IPS-15b (cell line): Measurements from ENCODE around the gene JAK2.

Source experiments
- H3K27me3 ChIP-seq: one replicate; pipeline ENCODE4 v1.6.1; 2013; ENCODE audit warnings: low read length; ENCODE audit not compliant: control insufficient read depth, insufficient read depth
- H3K36me3 ChIP-seq: one replicate; pipeline ENCODE4 v1.6.1; 2013; ENCODE audit warnings: low read length; ENCODE audit not compliant: control insufficient read depth, insufficient read depth
- H3K4me1 ChIP-seq: one replicate; pipeline ENCODE4 v1.6.1; 2013; ENCODE audit warnings: mild to moderate bottlenecking, low read length; ENCODE audit not compliant: control insufficient read depth, insufficient read depth
- H3K4me3 ChIP-seq: one replicate; pipeline ENCODE4 v1.5.1; 2013; ENCODE audit warnings: low read depth, low read length
- H3K9ac ChIP-seq: one replicate; pipeline ENCODE4 v1.6.1; 2013; ENCODE audit warnings: low read depth, mild to moderate bottlenecking, low read length
- H3K9me3 ChIP-seq: one replicate; pipeline ENCODE4 v1.6.1; 2013; ENCODE audit warnings: mild to moderate bottlenecking, low read length; ENCODE audit not compliant: control insufficient read depth, insufficient read depth

JAK2 gene

DNA sequence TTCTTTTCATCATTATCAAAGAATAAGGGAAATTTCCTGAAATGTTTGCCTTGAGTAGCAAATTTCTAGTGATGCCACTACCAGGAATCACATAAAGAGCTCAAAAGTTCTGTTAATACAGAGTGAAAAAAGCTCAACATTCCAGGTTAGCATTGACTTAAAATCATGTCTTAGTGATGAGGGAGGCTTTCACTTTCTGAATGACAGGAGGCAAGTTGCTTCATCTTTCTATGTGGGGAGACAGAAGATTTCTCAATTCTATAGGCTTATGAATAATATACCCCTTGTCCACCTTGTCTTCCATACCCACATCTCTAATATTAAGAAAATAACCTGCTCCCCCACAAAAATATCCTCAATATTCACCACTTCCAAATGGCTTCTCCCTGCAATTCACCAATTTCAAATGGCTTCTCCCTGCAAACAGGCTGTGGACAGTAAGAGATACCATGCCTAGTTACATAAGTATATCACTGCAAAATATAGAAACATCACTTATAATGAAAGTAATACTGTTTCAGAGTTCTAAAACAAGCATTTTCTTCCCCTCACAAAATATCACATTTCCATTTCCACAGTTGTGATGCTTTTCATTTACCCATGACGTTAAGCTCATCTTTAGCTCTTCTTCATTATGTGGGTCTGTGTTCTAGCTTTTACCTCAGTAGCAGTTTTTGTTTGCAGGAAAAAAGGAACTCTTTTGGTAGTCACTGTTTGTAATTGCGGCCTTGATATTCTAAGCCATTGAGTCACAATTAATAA, 2.2 kb upstream of the JAK2 start:
- Histone ChIP-seq H3K4me3 (no peak overlapping the region), H3K9me3 (no peaks in the 10 kb centered on the region), H3K36me3 (no peaks in the 10 kb centered on the region), H3K9ac (no peak overlapping the region), H3K4me1 (peaks cover 10% of the 10 kb centered on the region), H3K27me3 (peaks cover 15% of the 10 kb centered on the region)

GRCh38 chr9:4983601-4984165, 1.4 kb upstream of the JAK2 start:
- H3K27me3 ChIP-seq, result peaks cover 15% of the 10 kb centered on the region
- peaks cover 10% of the 10 kb centered on the region for H3K4me1 ChIP-seq
- no peaks in the 10 kb centered on the region for H3K9me3 ChIP-seq
- peak overlapping the region; percentile 75 for H3K4me3 ChIP-seq
- H3K9ac ChIP-seq, result no peak overlapping the region
- H3K36me3 ChIP-seq, result no peaks in the 10 kb centered on the region

- Histone ChIP-seq H3K9ac (peak overlapping the region; percentile 58), H3K4me1 (peaks cover 10% of the 10 kb centered on the region), H3K36me3 (no peaks in the 10 kb centered on the region), H3K27me3 (peaks cover 15% of the 10 kb centered on the region), H3K4me3 (peak overlapping the region; percentile 75), H3K9me3 (no peaks in the 10 kb centered on the region)
These were observed 876 bp upstream of the JAK2 start for GRCh38 chr9:4984171-4984620.

DNA sequence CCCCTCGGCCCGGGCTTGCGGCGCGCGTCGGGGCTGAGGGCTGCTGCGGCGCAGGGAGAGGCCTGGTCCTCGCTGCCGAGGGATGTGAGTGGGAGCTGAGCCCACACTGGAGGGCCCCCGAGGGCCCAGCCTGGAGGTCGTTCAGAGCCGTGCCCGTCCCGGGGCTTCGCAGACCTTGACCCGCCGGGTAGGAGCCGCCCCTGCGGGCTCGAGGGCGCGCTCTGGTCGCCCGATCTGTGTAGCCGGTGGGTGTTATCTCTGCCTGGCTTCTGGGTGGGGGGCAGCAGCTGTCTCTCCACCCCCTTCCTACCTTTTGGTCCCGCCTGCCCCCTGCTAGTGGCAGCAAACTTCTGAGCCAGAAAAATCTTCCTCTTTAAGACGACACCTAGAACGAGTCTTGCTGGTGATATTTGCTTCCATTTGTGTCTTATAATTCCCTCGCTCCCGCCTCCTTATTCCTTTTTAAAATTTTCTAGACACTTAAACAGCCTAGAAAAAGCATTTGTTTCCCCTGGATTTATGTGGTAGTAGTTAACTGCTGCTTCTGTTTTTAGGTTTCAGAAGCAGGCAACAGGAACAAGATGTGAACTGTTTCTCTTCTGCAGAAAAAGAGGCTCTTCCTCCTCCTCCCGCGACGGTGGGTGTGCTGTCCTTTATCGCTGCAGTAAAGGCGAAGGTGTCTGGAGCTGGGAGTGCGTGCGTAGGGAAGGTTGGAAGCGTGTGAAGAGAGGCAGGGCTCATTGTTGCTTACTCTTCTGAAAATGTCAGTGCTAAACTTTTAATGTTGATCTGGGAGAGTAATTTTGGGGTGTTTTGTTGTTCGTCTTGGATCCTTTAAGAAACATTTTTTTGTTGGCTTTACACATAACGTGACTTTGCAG, 554 bp downstream of the JAK2 start:
- H3K9me3 ChIP-seq, result no peaks in the 10 kb centered on the region
- peak overlapping the region; percentile 58 for H3K9ac ChIP-seq
- H3K27me3 ChIP-seq, result peaks cover 15% of the 10 kb centered on the region
- H3K36me3 ChIP-seq, result no peaks in the 10 kb centered on the region
- H3K4me1 ChIP-seq, result peaks cover 10% of the 10 kb centered on the region
- H3K4me3 ChIP-seq, result peak overlapping the region; percentile 75

DNA sequence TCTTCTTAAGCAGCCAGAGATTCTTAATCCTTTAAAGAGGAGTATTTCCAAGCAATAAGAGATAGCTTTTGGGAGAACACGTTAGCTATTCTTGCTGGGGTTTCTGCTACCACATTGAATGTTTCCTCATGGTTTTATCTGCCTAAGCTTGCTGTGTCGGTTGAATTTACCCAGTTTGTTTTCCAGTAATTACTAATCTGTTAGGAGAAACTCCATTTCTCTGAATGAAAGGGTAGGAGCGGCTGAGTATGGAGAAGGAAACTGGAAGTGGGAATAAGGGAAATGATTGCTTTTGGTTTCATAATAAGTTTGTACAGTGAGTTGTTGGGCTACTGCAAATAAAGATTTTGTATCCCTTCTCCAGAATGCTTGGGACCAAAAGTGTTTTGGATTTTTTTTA, 1.2 kb downstream of the JAK2 start:
- no peak overlapping the region for H3K9ac ChIP-seq
- H3K4me3 ChIP-seq, result peak overlapping the region; percentile 75
- no peaks in the 10 kb centered on the region for H3K9me3 ChIP-seq
- H3K27me3 ChIP-seq, result peaks cover 15% of the 10 kb centered on the region
- no peaks in the 10 kb centered on the region for H3K36me3 ChIP-seq
- peaks cover 10% of the 10 kb centered on the region for H3K4me1 ChIP-seq

GRCh38 chr9:4986783-4987182, 1.7 kb downstream of the JAK2 start:
- no peaks in the 10 kb centered on the region for H3K36me3 ChIP-seq
- H3K9ac ChIP-seq, result no peak overlapping the region
- peaks cover 10% of the 10 kb centered on the region for H3K4me1 ChIP-seq
- H3K9me3 ChIP-seq, result no peaks in the 10 kb centered on the region
- peaks cover 15% of the 10 kb centered on the region for H3K27me3 ChIP-seq
- no peak overlapping the region for H3K4me3 ChIP-seq

- no peak overlapping the region for H3K9ac ChIP-seq
- no peak overlapping the region for H3K4me3 ChIP-seq
- H3K4me1 ChIP-seq, result peaks cover 10% of the 10 kb centered on the region
- H3K36me3 ChIP-seq, result no peaks in the 10 kb centered on the region
- peaks cover 15% of the 10 kb centered on the region for H3K27me3 ChIP-seq
- no peaks in the 10 kb centered on the region for H3K9me3 ChIP-seq
These were observed 2.9 kb downstream of the JAK2 start for GRCh38 chr9:4987961-4988421.

DNA sequence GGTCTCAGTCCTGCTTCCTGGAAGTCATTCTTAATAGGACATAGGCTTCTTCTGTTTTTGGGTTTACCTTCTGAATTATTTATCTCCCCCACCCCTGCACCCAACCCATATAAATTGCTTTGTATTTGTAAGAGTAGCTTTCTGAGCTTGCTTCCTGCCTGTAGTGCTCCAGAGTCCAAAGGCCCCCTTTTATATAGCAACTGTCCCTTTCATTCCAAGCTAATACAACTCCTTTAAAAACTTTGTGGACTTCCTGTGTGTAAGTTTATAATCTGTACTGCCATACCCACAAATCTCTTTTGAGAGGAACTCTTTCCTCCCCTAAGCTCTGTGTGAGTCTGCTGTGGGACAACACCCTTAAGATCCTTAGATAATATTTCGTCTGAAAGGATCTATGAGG, 7.8 kb downstream of the JAK2 start:
- H3K9ac ChIP-seq, result no peak overlapping the region
- H3K9me3 ChIP-seq, result no peaks in the 10 kb centered on the region
- H3K36me3 ChIP-seq, result no peaks in the 10 kb centered on the region
- H3K4me1 ChIP-seq, result peaks cover 4% of the 10 kb centered on the region
- no peak overlapping the region for H3K4me3 ChIP-seq
- H3K27me3 ChIP-seq, result no peaks in the 10 kb centered on the region

DNA sequence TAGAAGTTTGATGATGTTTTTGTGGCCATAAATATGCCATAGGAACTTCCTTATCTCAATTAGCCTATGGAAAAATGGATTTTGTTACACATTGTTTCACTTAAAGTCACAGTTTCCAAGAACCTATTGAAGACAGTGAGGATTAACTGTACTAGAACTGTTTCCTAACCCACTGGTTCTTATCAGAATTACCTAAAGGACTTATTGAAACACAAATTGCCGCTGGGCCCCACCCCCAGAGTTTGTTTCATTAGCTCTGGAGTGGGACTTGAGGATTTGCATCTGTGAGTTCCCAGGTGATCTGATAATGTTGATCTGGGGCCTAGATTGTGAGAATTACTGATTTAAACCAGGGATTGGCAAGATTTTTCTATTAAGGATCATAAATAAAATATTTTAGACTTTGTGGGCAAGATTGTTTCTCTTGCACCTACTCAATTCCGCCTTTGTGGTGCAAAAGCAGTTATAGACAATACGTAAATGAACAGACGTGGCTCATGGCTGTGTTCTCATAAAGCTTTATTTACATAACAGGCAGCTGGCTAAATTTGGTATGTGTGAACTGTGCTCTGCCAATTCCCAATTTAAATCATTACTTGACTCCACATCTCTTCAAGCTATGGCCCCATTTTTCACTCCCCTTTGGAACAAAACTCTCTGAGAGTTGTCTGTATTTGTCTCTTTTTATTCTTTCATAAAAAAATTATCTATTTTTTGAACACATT, 9.3 kb downstream of the JAK2 start:
- no peak overlapping the region for H3K9ac ChIP-seq
- no peaks in the 10 kb centered on the region for H3K9me3 ChIP-seq
- no peaks in the 10 kb centered on the region for H3K36me3 ChIP-seq
- no peak overlapping the region for H3K4me3 ChIP-seq
- no peaks in the 10 kb centered on the region for H3K27me3 ChIP-seq
- peaks cover 4% of the 10 kb centered on the region for H3K4me1 ChIP-seq

- H3K4me1 ChIP-seq, result peaks cover 12% of the 10 kb centered on the region
- no peak overlapping the region for H3K4me3 ChIP-seq
- H3K36me3 ChIP-seq, result no peaks in the 10 kb centered on the region
These were observed 12.1 kb downstream of the JAK2 start for GRCh38 chr9:4997196-4997595.

GRCh38 chr9:4997631-4998030, 12.6 kb downstream of the JAK2 start:
- H3K9ac ChIP-seq, result no peak overlapping the region
- no peak overlapping the region for H3K4me3 ChIP-seq
- peaks cover 12% of the 10 kb centered on the region for H3K4me1 ChIP-seq
- no peaks in the 10 kb centered on the region for H3K36me3 ChIP-seq
- H3K9me3 ChIP-seq, result no peaks in the 10 kb centered on the region
- no peaks in the 10 kb centered on the region for H3K27me3 ChIP-seq

More at GRCh38 chr9:4997196-4997595, 12.1 kb downstream of the JAK2 start:
- H3K9me3 ChIP-seq, result no peaks in the 10 kb centered on the region
- no peak overlapping the region for H3K9ac ChIP-seq
- H3K27me3 ChIP-seq, result no peaks in the 10 kb centered on the region
